GM10248 (cell line): ENCODE data around the gene FFAR2.
"Not testable (repeated sequence)": the region's sequence is repeated elsewhere in the genome, so short reads cannot be mapped to it uniquely, and the experiment has no call there.

ENCODE experiments used
- CTCF ChIA-PET: fragments of 300-600 bp; sonication (Branson Sonifier 250); formaldehyde crosslinking; extraction: SDS; loops from one replicate; lab custom pipeline; 2021; ENCODE audit warnings: antibody characterized with exemption; lab: Yijun Ruan, JAX
- POLR2A ChIA-PET: fragments of 350-650 bp; sonication (Branson Sonifier 250); formaldehyde crosslinking; extraction: SDS; loops from one replicate; lab custom pipeline; 2020; ENCODE audit warnings: antibody characterized with exemption; lab: Yijun Ruan, JAX
- DNase-seq: peaks from one replicate; pipeline ENCODE4 v3.0.0; 2012; ENCODE audit errors: extremely low spot score
- CTCF ChIP-seq: IDR thresholded peaks from 2 replicates; pipeline ENCODE4 v1.5.1; 2012; ENCODE audit warnings: mild to moderate bottlenecking, low read depth; ENCODE audit errors: extremely low read depth, missing control alignments, control extremely low read depth

FFAR2 gene

GRCh38 chr19:35421362-35421761, 26.7 kb upstream of the FFAR2 start:
- TF ChIP-seq CTCF = no peak
- CTCF ChIA-PET = interaction anchor here (1.0 to 1.9 kb wide), 6 partner anchors 10 to 74 kb away, joined by 3 to 8 read pairs (median 6); no protein-coding TSS in a partner anchor
- DNase-seq = no peak
- POLR2A ChIA-PET = no interaction called here

- CTCF ChIA-PET = interaction anchor here (2.8 kb wide), 1 partner anchor 70 kb away, joined by 7 read pairs; no protein-coding TSS in a partner anchor
- POLR2A ChIA-PET, DNase-seq: not testable (repeated sequence)
Observed at GRCh38 chr19:35423406-35423805, 24.7 kb upstream of the FFAR2 start.

GRCh38 chr19:35425682-35426081, 22.4 kb upstream of the FFAR2 start:
- POLR2A ChIA-PET = interaction anchor here (0.5 to 1.0 kb wide), 2 partner anchors 22 to 80 kb away, joined by 4 to 6 read pairs; no protein-coding TSS in a partner anchor
- TF ChIP-seq CTCF = no peak
- DNase-seq = no peak
- CTCF ChIA-PET = interaction anchor here (0.9 to 2.8 kb wide), 5 partner anchors 9 to 73 kb away, joined by 3 to 7 read pairs (median 4); partner anchors contain the start of gene FFAR2

GRCh38 chr19:35427187-35427586, 20.9 kb upstream of the FFAR2 start:
- no peak for DNase-seq
- ChIA-PET CTCF (interaction anchor here (1.0 to 1.9 kb wide), 2 partner anchors 9 to 24 kb away, joined by 3 to 9 read pairs; no protein-coding TSS in a partner anchor), POLR2A (interaction anchor here (0.6 kb wide), 1 partner anchor 99 kb away, joined by 5 read pairs; no protein-coding TSS in a partner anchor)
- no peak for TF ChIP-seq CTCF

- CTCF ChIA-PET = interaction anchor here (1.1 to 2.2 kb wide), 9 partner anchors 9 to 77 kb away, joined by 3 to 9 read pairs (median 4); no protein-coding TSS in a partner anchor
- POLR2A ChIA-PET = no interaction called here
- DNase-seq = no peak
- no peak for TF ChIP-seq CTCF
Observed at GRCh38 chr19:35429698-35430408, 18.2 kb upstream of the FFAR2 start.

- ChIA-PET CTCF (interaction anchor here (0.9 to 2.2 kb wide), 7 partner anchors 8 to 78 kb away, joined by 3 to 9 read pairs (median 4); no protein-coding TSS in a partner anchor), POLR2A (no interaction called here)
- DNase-seq = no peak
- TF ChIP-seq CTCF = no peak
Observed at GRCh38 chr19:35430409-35431144, 17.5 kb upstream of the FFAR2 start.
